GM12874 (cell line): ENCODE data around the gene PLXDC2.

Experiments used
- TF ChIP-seq, protein P1 (sequence below): IDR thresholded peaks from 2 replicates; pipeline ENCODE4 v1.5.1; 2011; ENCODE audit warnings: low read depth, mild to moderate bottlenecking, control low read depth, low read length, moderate library complexity; ENCODE audit not compliant: insufficient read depth

The PLXDC2 gene

GRCh38 chr10:19921300-19922140, 105.3 kb downstream of the PLXDC2 start:
- TF ChIP-seq, protein P1, sequence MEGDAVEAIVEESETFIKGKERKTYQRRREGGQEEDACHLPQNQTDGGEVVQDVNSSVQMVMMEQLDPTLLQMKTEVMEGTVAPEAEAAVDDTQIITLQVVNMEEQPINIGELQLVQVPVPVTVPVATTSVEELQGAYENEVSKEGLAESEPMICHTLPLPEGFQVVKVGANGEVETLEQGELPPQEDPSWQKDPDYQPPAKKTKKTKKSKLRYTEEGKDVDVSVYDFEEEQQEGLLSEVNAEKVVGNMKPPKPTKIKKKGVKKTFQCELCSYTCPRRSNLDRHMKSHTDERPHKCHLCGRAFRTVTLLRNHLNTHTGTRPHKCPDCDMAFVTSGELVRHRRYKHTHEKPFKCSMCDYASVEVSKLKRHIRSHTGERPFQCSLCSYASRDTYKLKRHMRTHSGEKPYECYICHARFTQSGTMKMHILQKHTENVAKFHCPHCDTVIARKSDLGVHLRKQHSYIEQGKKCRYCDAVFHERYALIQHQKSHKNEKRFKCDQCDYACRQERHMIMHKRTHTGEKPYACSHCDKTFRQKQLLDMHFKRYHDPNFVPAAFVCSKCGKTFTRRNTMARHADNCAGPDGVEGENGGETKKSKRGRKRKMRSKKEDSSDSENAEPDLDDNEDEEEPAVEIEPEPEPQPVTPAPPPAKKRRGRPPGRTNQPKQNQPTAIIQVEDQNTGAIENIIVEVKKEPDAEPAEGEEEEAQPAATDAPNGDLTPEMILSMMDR = no peak

DNA sequence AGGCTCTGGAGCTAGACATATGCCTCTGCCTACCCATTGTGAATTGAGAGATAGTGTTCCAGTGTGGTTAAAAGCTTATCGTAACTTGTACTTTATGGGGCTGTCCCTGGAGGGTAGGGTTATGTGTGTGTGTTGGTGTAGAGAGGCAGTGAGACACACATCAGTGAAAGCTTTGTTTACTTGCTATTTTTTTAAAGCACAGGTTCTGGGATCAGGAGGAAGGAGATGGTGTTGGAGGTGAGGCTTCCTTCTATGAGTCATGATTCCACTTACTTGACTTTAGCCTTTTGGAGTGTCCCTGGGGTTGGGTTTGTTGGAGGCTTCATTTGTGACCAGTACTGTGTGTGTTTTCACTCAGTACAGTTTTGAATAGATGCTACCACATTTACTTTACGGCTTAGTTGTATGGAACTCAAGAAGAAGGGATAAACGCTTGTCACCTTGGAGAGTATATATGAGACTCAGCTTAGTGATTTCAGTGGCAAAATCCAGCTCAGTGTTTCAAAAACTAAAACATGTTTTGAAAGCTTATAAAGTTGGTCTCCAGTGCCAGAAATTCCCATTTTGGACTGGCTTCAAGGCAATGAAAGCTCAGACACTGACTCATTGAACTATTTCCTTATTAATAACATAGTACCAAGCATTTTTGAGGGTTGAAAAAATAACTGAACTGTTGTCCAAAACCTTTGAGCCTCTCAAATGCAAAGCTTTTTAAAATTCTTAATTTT, 106.2 kb downstream of the PLXDC2 start:
- TF ChIP-seq, protein P1 = no peak

DNA sequence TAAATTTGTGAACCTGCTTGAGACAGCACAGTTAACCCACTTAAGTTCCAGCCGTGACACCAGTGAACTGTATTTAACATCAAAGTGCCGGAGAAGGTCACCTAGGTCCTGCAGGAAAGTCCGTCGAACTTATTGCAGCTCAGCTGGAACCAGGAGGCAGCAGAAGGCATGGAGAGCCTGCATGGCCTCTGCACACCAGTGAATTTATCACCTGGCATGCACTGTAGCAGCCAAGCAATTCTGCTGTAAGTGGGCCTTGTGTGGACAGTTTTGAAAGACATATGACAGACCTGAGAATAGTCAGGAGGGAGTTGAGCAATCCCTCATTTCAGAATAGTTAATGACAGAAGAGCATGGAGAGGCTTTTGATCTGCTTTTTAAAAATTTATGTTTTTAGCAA, 108.8 kb downstream of the PLXDC2 start:
- TF ChIP-seq, protein P1 = no peak

- TF ChIP-seq, protein P1 = no peak
These were observed 112.7 kb downstream of the PLXDC2 start for GRCh38 chr10:19928936-19929335.

DNA sequence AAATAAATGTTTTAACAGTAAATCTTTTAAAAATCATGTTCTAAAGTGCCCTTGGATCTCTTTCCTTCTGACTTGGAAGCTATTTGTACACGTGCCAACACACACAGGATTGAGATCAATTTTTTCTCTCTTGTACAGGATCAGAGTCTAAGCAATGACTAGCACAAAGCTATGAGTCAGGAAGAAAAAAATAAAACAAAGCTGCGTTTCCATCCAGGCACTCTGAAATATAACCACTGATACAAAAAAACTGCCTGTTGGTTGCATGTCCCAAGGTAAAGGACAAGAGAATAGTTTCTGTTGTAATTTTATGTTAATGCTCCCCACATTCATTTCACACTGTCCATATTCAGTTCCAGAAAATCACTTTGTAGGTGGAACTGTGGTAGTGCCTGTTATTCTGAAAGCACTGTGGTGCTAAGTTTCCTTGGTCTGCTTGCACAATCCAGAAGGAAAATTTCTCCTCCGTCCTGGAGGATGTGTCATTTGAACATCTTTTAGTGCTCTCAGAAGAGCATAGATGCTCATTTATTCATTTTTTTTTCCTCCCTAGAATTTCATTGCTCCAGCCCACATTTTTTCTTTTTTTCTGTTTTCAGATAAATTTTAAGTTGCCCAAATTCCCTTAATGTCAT, 113.4 kb downstream of the PLXDC2 start:
- TF ChIP-seq, protein P1 = no peak

DNA sequence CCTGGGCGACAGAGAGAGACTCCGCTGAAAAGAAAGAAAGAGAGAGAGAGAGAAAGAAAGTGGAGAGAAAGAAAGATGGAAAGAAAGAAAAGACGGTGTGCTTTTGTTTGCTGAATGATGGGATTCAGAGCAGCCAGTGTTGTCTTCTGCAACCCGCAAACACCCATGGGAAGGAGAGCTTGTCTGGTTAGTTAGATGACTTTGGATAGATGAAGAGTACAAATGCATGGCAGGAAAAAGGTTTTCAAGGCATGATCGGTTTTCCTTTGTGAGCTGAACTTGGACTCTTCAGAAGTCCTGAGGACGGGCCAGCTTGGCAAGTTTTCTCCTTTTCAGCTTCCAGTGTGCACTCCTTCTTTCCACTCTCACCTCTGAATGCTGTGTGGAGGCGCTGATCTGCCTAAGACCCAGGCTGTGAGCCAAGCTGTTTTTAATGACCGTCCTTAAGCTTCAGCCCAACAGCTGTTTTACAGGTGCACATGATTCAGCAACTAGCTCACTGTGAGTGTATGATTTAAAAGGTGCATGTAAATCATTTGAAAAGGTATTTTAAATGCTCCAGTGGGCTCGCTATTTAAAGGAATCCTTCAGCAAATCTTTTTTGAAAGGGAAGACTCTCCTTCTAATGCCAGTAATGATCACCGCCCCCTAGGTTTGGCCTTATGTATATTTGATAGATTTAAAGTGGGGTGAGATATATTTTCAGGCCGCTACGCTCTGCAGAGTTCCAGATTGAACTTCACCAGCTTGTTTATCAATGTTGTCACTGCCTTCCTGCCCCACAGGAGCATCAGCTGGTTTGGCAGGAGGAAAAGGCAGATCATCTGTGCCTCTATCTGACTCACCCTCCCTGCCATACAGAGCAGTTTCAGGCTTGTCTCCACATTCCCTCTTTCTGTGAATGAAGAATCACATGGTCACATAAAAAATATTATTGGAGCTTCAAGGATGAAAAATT, 115.0 kb downstream of the PLXDC2 start:
- TF ChIP-seq, protein P1 = no peak
